ENCODE measurements around the gene CFAP107. TPM values are rescaled to one million over a fixed set of nuclear protein-coding genes. Genes with fewer than 3 reads are reported as not detected.

The CFAP107 gene
- total RNA-seq, 2 donors from 2014 or later: not detected

- no peak overlapping the region for H3K27ac Mint-ChIP-seq
- DNase-seq (no peak), ATAC-seq (no peak)
- peaks cover 5% of the 10 kb centered on the region for H3K36me3 Mint-ChIP-seq (ENCODE audit: low read depth)
- H3K4me3 Mint-ChIP-seq: no peak overlapping the region
- H3K9me3 ChIP-seq (ENCODE audit: control insufficient read depth, low read length, poor library complexity, severe bottlenecking): no peaks in the 10 kb centered on the region
- no peaks in the 10 kb centered on the region for H3K4me1 Mint-ChIP-seq
- H3K27me3 Mint-ChIP-seq: peaks cover 73% of the 10 kb centered on the region
Measured at GRCh38 chr1:12756273-12756672, 10.3 kb downstream of the CFAP107 start.

DNA sequence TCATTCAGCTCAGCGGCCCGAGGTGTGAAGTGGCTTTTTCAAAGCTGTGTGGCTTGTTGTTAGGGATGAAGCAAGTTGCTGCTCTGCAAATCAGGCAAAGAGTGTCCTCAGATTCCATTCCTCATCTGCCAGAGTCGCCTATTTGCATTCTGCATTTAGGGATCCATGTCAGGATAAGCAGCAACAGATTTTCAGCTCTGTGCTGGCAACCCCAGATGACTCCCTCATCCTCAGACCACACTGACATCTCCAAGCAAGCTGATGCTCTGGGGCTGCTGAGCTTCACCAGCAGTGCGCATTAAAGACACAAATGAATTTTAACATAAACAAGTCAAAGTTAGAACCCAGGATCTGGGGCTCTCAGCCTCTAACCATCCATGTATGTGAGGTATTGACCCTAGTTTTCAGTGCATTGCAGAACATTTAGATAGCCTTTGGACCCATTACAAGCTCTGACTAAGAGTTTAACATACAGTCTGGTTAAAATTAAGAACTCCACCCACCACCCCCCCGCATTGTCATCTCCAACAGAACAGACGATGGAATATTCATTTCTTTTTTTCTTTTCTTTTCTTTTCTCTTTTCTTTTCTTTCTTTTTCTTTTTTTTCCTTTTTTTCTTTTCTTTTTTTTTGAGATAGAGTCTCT lies 10.9 kb downstream of the CFAP107 start:
- Mint-ChIP-seq H3K27me3 (peaks cover 73% of the 10 kb centered on the region), H3K36me3 (ENCODE audit: low read depth) (peaks cover 5% of the 10 kb centered on the region), H3K27ac (no peak overlapping the region), H3K4me1 (no peaks in the 10 kb centered on the region), H3K4me3 (no peak overlapping the region)
- ATAC-seq (no peak), DNase-seq (no peak)
- no peaks in the 10 kb centered on the region for H3K9me3 ChIP-seq (ENCODE audit: control insufficient read depth, low read length, poor library complexity, severe bottlenecking)

- Mint-ChIP-seq H3K27me3 (peaks cover 75% of the 10 kb centered on the region), H3K4me3 (no peak overlapping the region), H3K36me3 (ENCODE audit: low read depth) (peaks cover 5% of the 10 kb centered on the region), H3K4me1 (no peaks in the 10 kb centered on the region), H3K27ac (no peak overlapping the region)
- ATAC-seq (no peak), DNase-seq (no peak)
- H3K9me3 ChIP-seq (ENCODE audit: control insufficient read depth, low read length, poor library complexity, severe bottlenecking): no peaks in the 10 kb centered on the region
Measured at GRCh38 chr1:12757836-12758235, 11.8 kb downstream of the CFAP107 start.

GRCh38 chr1:12760256-12760795 lies 14.3 kb downstream of the CFAP107 start:
- no peak for DNase-seq
- no peaks in the 10 kb centered on the region for H3K9me3 ChIP-seq (ENCODE audit: control insufficient read depth, low read length, poor library complexity, severe bottlenecking)
- peaks cover 68% of the 10 kb centered on the region for H3K27me3 Mint-ChIP-seq
- peaks cover 5% of the 10 kb centered on the region for H3K36me3 Mint-ChIP-seq (ENCODE audit: low read depth)
- H3K4me1 Mint-ChIP-seq: no peaks in the 10 kb centered on the region
- no peak overlapping the region for H3K4me3 Mint-ChIP-seq
- H3K27ac Mint-ChIP-seq: no peak overlapping the region
- ATAC-seq: no peak

- Mint-ChIP-seq H3K4me1 (no peaks in the 10 kb centered on the region), H3K4me3 (no peak overlapping the region), H3K36me3 (ENCODE audit: low read depth) (peaks cover 5% of the 10 kb centered on the region), H3K27ac (no peak overlapping the region), H3K27me3 (peaks cover 64% of the 10 kb centered on the region)
- ATAC-seq (no peak), DNase-seq (no peak)
- no peaks in the 10 kb centered on the region for H3K9me3 ChIP-seq (ENCODE audit: control insufficient read depth, low read length, poor library complexity, severe bottlenecking)
Measured at GRCh38 chr1:12761781-12762180, 15.8 kb downstream of the CFAP107 start.

- Mint-ChIP-seq H3K36me3 (ENCODE audit: low read depth) (peaks cover 5% of the 10 kb centered on the region), H3K27ac (no peak overlapping the region), H3K27me3 (peaks cover 65% of the 10 kb centered on the region), H3K4me3 (no peak overlapping the region), H3K4me1 (no peaks in the 10 kb centered on the region)
- no peaks in the 10 kb centered on the region for H3K9me3 ChIP-seq (ENCODE audit: control insufficient read depth, low read length, poor library complexity, severe bottlenecking)
- no peak for ATAC-seq
- DNase-seq: no peak
Measured at GRCh38 chr1:12762766-12763165, 16.8 kb downstream of the CFAP107 start.

GRCh38 chr1:12763479-12763878 lies 17.5 kb downstream of the CFAP107 start:
- DNase-seq (no peak), ATAC-seq (no peak)
- Mint-ChIP-seq H3K27me3 (peaks cover 65% of the 10 kb centered on the region), H3K4me1 (no peaks in the 10 kb centered on the region), H3K27ac (no peak overlapping the region), H3K4me3 (no peak overlapping the region), H3K36me3 (ENCODE audit: low read depth) (peaks cover 5% of the 10 kb centered on the region)
- H3K9me3 ChIP-seq (ENCODE audit: control insufficient read depth, low read length, poor library complexity, severe bottlenecking): no peaks in the 10 kb centered on the region

DNA sequence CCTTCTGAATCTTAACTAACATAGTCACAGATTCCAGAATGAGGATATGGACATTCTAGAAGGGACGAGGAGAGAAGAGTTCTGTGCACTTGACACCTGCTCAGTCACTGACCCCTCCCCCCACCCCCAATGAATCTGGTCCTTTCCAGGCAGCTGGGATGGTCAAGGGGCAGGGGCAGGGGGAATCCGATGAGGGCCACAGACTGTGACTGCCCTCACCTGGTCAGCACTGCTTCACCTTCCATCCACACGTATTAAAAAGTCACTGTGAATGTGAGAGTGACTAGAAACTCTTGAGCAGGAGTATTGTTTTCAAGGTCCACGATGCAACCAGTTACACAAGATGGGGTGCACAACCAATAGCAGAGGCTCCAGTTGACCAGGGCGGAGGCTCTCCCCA lies 18.0 kb downstream of the CFAP107 start:
- Mint-ChIP-seq H3K4me3 (no peak overlapping the region), H3K4me1 (no peaks in the 10 kb centered on the region), H3K36me3 (ENCODE audit: low read depth) (peaks cover 5% of the 10 kb centered on the region), H3K27ac (no peak overlapping the region), H3K27me3 (peaks cover 65% of the 10 kb centered on the region)
- DNase-seq: no peak
- ATAC-seq: no peak
- H3K9me3 ChIP-seq (ENCODE audit: control insufficient read depth, low read length, poor library complexity, severe bottlenecking): no peaks in the 10 kb centered on the region

GRCh38 chr1:12769031-12769430 lies 23.0 kb downstream of the CFAP107 start:
- H3K27me3 Mint-ChIP-seq: peaks cover 74% of the 10 kb centered on the region
- no peak overlapping the region for H3K4me3 Mint-ChIP-seq

DNA sequence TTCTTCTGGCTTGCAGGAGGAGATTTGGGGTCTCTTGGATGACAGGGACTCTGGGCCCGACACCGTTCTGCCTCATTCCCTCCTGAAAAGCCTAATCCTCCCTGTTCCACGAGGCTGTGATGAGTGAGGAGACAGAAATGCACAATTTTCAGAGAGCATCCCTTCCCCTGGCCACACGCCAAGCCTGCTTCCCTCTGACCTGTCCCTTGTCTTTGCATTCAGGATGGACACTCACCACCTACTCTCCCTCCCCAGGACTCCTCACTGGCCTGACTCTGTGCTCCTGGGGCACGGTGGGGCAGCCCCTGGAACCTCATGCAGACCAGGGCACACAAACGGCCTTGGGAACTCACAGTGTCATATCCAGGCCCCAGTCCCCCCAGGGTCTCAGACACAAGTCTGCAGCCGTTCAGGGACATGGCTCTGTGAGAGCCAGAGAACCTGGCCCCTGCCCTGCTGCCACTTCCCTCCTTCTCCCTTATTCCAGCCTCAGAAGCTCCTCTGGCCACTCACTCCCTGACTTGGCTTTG lies 24.0 kb downstream of the CFAP107 start:
- no peak overlapping the region for H3K27ac Mint-ChIP-seq
- ATAC-seq: no peak

More at GRCh38 chr1:12769031-12769430, 23.0 kb downstream of the CFAP107 start:
- DNase-seq (no peak), ATAC-seq (no peak)
- Mint-ChIP-seq H3K36me3 (ENCODE audit: low read depth) (peaks cover 3% of the 10 kb centered on the region), H3K27ac (no peak overlapping the region), H3K4me1 (no peaks in the 10 kb centered on the region)
- no peaks in the 10 kb centered on the region for H3K9me3 ChIP-seq (ENCODE audit: control insufficient read depth, low read length, poor library complexity, severe bottlenecking)

DNA sequence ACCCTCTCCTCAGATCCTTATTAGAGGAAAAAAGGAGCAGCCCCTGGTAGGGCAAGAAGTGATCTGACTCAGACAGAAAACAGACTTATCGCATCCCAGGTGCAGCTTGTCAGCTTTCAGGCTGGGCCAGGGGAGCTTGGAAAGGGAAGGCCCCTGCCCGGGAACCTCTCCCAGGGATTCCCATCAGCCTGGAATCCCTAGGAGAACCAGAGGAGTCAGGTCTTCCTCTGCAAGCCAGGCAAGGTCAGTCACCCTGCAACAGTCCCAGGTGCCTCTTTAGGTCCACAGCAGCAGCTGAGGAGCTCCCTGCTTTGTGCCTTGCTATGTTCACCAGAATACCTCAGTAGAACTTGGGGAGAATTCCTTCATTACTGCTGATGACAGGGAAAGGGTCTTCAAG lies 24.6 kb downstream of the CFAP107 start:
- H3K4me1 Mint-ChIP-seq: no peaks in the 10 kb centered on the region
- no peaks in the 10 kb centered on the region for H3K9me3 ChIP-seq (ENCODE audit: control insufficient read depth, low read length, poor library complexity, severe bottlenecking)
- H3K4me3 Mint-ChIP-seq: no peak overlapping the region
- no peak overlapping the region for H3K27ac Mint-ChIP-seq
- peaks cover 3% of the 10 kb centered on the region for H3K36me3 Mint-ChIP-seq (ENCODE audit: low read depth)
- DNase-seq (no peak), ATAC-seq (no peak)
- peaks cover 81% of the 10 kb centered on the region for H3K27me3 Mint-ChIP-seq

More for the DNA sequence above, 24.0 kb downstream of the CFAP107 start:
- H3K4me1 Mint-ChIP-seq: no peaks in the 10 kb centered on the region
- peaks cover 79% of the 10 kb centered on the region for H3K27me3 Mint-ChIP-seq
- no peaks in the 10 kb centered on the region for H3K9me3 ChIP-seq (ENCODE audit: control insufficient read depth, low read length, poor library complexity, severe bottlenecking)
- no peak for DNase-seq
- H3K36me3 Mint-ChIP-seq (ENCODE audit: low read depth): peaks cover 3% of the 10 kb centered on the region
- H3K4me3 Mint-ChIP-seq: no peak overlapping the region

- no peak for ATAC-seq
- no peak overlapping the region for H3K27ac Mint-ChIP-seq
- no peaks in the 10 kb centered on the region for H3K9me3 ChIP-seq (ENCODE audit: control insufficient read depth, low read length, poor library complexity, severe bottlenecking)
- no peaks in the 10 kb centered on the region for H3K4me1 Mint-ChIP-seq
- no peak for DNase-seq
- peaks cover 84% of the 10 kb centered on the region for H3K27me3 Mint-ChIP-seq
- H3K36me3 Mint-ChIP-seq (ENCODE audit: low read depth): peaks cover 3% of the 10 kb centered on the region
- H3K4me3 Mint-ChIP-seq: no peak overlapping the region
Measured at GRCh38 chr1:12771186-12771585, 25.2 kb downstream of the CFAP107 start.

GRCh38 chr1:12772520-12772919 lies 26.5 kb downstream of the CFAP107 start:
- H3K9me3 ChIP-seq (ENCODE audit: control insufficient read depth, low read length, poor library complexity, severe bottlenecking): no peaks in the 10 kb centered on the region
- ATAC-seq: no peak
- H3K4me3 Mint-ChIP-seq: no peak overlapping the region
- no peak for DNase-seq
- H3K27me3 Mint-ChIP-seq: peaks cover 84% of the 10 kb centered on the region
- H3K27ac Mint-ChIP-seq: no peak overlapping the region
- peaks cover 3% of the 10 kb centered on the region for H3K36me3 Mint-ChIP-seq (ENCODE audit: low read depth)
- no peaks in the 10 kb centered on the region for H3K4me1 Mint-ChIP-seq

- H3K27me3 Mint-ChIP-seq: peaks cover 84% of the 10 kb centered on the region
- H3K9me3 ChIP-seq (ENCODE audit: control insufficient read depth, low read length, poor library complexity, severe bottlenecking): no peaks in the 10 kb centered on the region
- H3K36me3 Mint-ChIP-seq (ENCODE audit: low read depth): peaks cover 3% of the 10 kb centered on the region
- no peak within 1 kb of the TSS for H3K4me3 Mint-ChIP-seq
- H3K4me1 Mint-ChIP-seq: no peaks in the 10 kb centered on the region
- H3K27ac Mint-ChIP-seq: no peak within 1 kb of the TSS
- no peak for DNase-seq
- ATAC-seq: no peak
Measured at GRCh38 chr1:12773438-12773837, 27.4 kb downstream of the CFAP107 start, which contains the start of gene PRAMEF12. TSS of gene PRAMEF12 (plus strand) at chr1:12773738. CDS start at chr1:12774868, 1,130 bp downstream.
